NCI-H748 treated with DMSO at 0.1 percent for 48 hours (cell line): Measurements from ENCODE around the gene TAS2R46.
"Not testable (repeated sequence)": the region's sequence is repeated elsewhere in the genome, so short reads cannot be mapped to it uniquely, and the experiment has no call there.

ENCODE experiments used
- DNase-seq: peaks from one replicate; lab custom pipeline; 2025; lab: John Stamatoyannopoulos, UW

Gene TAS2R46

GRCh38 chr12:11033959-11034358, 28.1 kb downstream of the TAS2R46 start:
- DNase-seq = not testable (repeated sequence)

GRCh38 chr12:11031307-11031706, 30.8 kb downstream of the TAS2R46 start, which contains the start of gene TAS2R31:
TAS2R31 (minus strand) TSS chr12:11031407; CDS start chr12:11031335, 72 bp downstream.
- DNase-seq = no peak

GRCh38 chr12:11026118-11026517, 36.0 kb downstream of the TAS2R46 start:
- no peak for DNase-seq

GRCh38 chr12:11023387-11023786, 38.7 kb downstream of the TAS2R46 start:
- no peak for DNase-seq

GRCh38 chr12:11022520-11022919, 39.6 kb downstream of the TAS2R46 start, which contains the start of gene TAS2R19:
TAS2R19 (minus strand) TSS chr12:11022620; CDS start chr12:11022571, 49 bp downstream.
- no peak for DNase-seq

GRCh38 chr12:11016937-11017336, 45.2 kb downstream of the TAS2R46 start:
- DNase-seq = no peak

- DNase-seq = no peak
These were observed 46.2 kb downstream of the TAS2R46 start for GRCh38 chr12:11015775-11016430.

GRCh38 chr12:11014234-11014633, 47.9 kb downstream of the TAS2R46 start:
- no peak for DNase-seq
